T-cell (primary cell): ENCODE data around the gene ZNF470. TPM values are rescaled to one million over a fixed set of nuclear protein-coding genes. Genes with fewer than 3 reads are reported as not detected.

Source experiments
- ATAC-seq, 4 experiments: fragments of 200-7000 bp in 3 of 4; fragments of 150-1000 bp in 1 of 4; cut with Tn5 transposase; replicated peaks in 1 of 4; 1 replicate in 3 of 4; 2 replicates in 1 of 4; pipeline ENCODE4 v1.10.0; 2021; ENCODE audit warnings: moderate library complexity in 3 of 4, mild to moderate bottlenecking in 2 of 4, moderate number of reproducible peaks in 1 of 4
- CTCF ChIA-PET, 2 donors: fragments of 300-600 bp; sonication (Branson Sonifier 250); formaldehyde crosslinking; loops; one replicate each; lab custom pipeline; 2022; ENCODE audit warnings: antibody characterized with exemption in 2 of 2; lab: Charles Lee
- POLR2A ChIA-PET, 2 donors: fragments of 300-600 bp; sonication (Branson Sonifier 250); formaldehyde crosslinking; loops; one replicate each; lab custom pipeline; 2022; ENCODE audit warnings: antibody characterized with exemption in 2 of 2; lab: Charles Lee
- DNase-seq, 35 experiments: peaks; one replicate each; pipeline versions ENCODE4 v3.0.0 to v3.0.0-alpha.2; 2013 to 2023
- H3K27ac ChIP-seq: one replicate; pipeline ENCODE4 v1.5.1; 2013; ENCODE audit warnings: low read length
- H3K27me3 ChIP-seq, 2 experiments: replicated peaks in 1 of 2; 1 replicate in 1 of 2; 2 replicates in 1 of 2; pipeline versions ENCODE4 v1.6.1 to v1.7.0; 2013; ENCODE audit warnings: low read length in 1 of 2, mixed read lengths in 1 of 2; ENCODE audit not compliant: control insufficient read depth in 2 of 2, insufficient read depth in 2 of 2; ENCODE audit errors: extremely low read depth in 1 of 2
- H3K36me3 ChIP-seq, 2 donors: 1 replicate in 1 of 2; 2 replicates in 1 of 2; pipeline versions ENCODE4 v1.6.1 to v1.7.0; 2013; ENCODE audit warnings: low read length in 1 of 2; ENCODE audit not compliant: control insufficient read depth in 2 of 2, insufficient read depth in 1 of 2; ENCODE audit errors: extremely low read depth in 1 of 2
- H3K4me1 ChIP-seq, 2 experiments: 1 replicate in 1 of 2; 2 replicates in 1 of 2; pipeline versions ENCODE4 v1.6.1 to v1.7.0; 2013; ENCODE audit warnings: low read length in 2 of 2, mixed read lengths in 1 of 2; ENCODE audit not compliant: insufficient read depth in 2 of 2, control insufficient read depth in 1 of 2; ENCODE audit errors: extremely low read depth in 1 of 2
- H3K4me3 ChIP-seq, 2 donors: 1 replicate in 1 of 2; 2 replicates in 1 of 2; pipeline versions ENCODE4 v1.5.1 to v1.7.0; 2013; ENCODE audit warnings: mild to moderate bottlenecking in 2 of 2, low read length in 1 of 2, moderate library complexity in 1 of 2; ENCODE audit not compliant: control insufficient read depth in 1 of 2; ENCODE audit errors: extremely low read depth in 1 of 2
- H3K9me3 ChIP-seq: 2 replicates; pipeline ENCODE4 v1.7.0; 2013
- H3K27ac Mint-ChIP-seq, 2 donors: one replicate each; pipeline ENCODE4 v1.8.0; 2020 to 2021; ENCODE audit warnings: mild to moderate bottlenecking in 2 of 2, mixed read lengths in 2 of 2
- H3K27me3 Mint-ChIP-seq, 2 donors: one replicate each; pipeline ENCODE4 v1.8.0; 2021 to 2022; ENCODE audit warnings: mixed read lengths in 2 of 2
- H3K36me3 Mint-ChIP-seq: one replicate; pipeline ENCODE4 v1.8.0; 2021; ENCODE audit warnings: mixed read lengths
- H3K4me1 Mint-ChIP-seq, 3 donors: one replicate each; pipeline ENCODE4 v1.8.0; 2020 to 2022; ENCODE audit warnings: mixed read lengths in 3 of 3, mild to moderate bottlenecking in 1 of 3
- H3K4me3 Mint-ChIP-seq, 3 donors: one replicate each; pipeline ENCODE4 v1.8.0; 2020 to 2022; ENCODE audit warnings: mild to moderate bottlenecking in 3 of 3, mixed read lengths in 3 of 3, moderate library complexity in 3 of 3
- H3K9me3 Mint-ChIP-seq, 3 donors: one replicate each; pipeline ENCODE4 v1.8.0; 2020 to 2022; ENCODE audit warnings: mixed read lengths in 3 of 3
- WGBS: methylation state at CpG from one replicate; pipeline ENCODE4 v1.1.5; 2013; ENCODE audit warnings: missing lambda C conversion rate; ENCODE audit not compliant: insufficient coverage; 5-methylcytosine and 5-hydroxymethylcytosine counted together
- total RNA-seq, 35 experiments: library from RNA in 6 of 35; stranded (reverse) in 6 of 35; fragments of 120-200 nt in 1 of 35; gene quantifications; one replicate each; pipeline versions ENCODE4 v1.2.1 to v1.2.4 and lab custom pipeline; 2013 to 2026

The ZNF470 gene
- total RNA-seq, 5 donors from 2014 or later (not counting 1 experiment from before 2014, with no cell fraction given) = 1.5 to 7.2 (median 5.8) TPM

GRCh38 chr19:56637976-56638555 lies 70.8 kb downstream of the ZNF470 start:
- 18% methylated on average over 20 of the region's 21 CpGs for WGBS
- ATAC-seq (no peak), DNase-seq (peak in 9 of 35 experiments; percentile 2 to 31 (median 10))
- Histone ChIP-seq H3K4me3 (no peak overlapping the region), H3K27me3 (peaks cover 0 to 6% of the 10 kb centered on the region in 2 experiments), H3K9me3 (peaks cover 10% of the 10 kb centered on the region), H3K36me3 (no peaks in the 10 kb centered on the region), H3K27ac (no peak overlapping the region), H3K4me1 (no peaks in the 10 kb centered on the region)
- no peak overlapping the region for H3K27ac Mint-ChIP-seq
- CTCF ChIA-PET = no interaction called here
- POLR2A ChIA-PET = no interaction called here
- peaks cover 18 to 52% (median 49%) of the 10 kb centered on the region in 3 donors for H3K9me3 Mint-ChIP-seq
- H3K36me3 Mint-ChIP-seq = peaks cover 10% of the 10 kb centered on the region
- H3K4me3 Mint-ChIP-seq = no peak overlapping the region
- H3K4me1 Mint-ChIP-seq = no peaks in the 10 kb centered on the region
- H3K27me3 Mint-ChIP-seq = no peaks in the 10 kb centered on the region

Other genes with a start within 250 kb of the ZNF470 start
- gene ZNF582, start 173.9 kb upstream of the ZNF470 start, total RNA-seq = 1 to 10 TPM; 1.6 to 7.9 (median 6.0) TPM
- 10 to 100 TPM in 1 of 5 donors, 1 to 10 TPM in 4; 3.3 to 10.7 (median 7.8) TPM for gene ZNF583, start 163.1 kb upstream of the ZNF470 start, total RNA-seq
- gene ZNF667, start 90.1 kb upstream of the ZNF470 start, total RNA-seq = 1 to 10 TPM in 4 of 5 donors, under 1 TPM in 1; 0.56 to 5.2 (median 1.8) TPM
- 1 to 10 TPM; 1.4 to 3.5 (median 2.2) TPM for gene ZNF471, start 59.6 kb upstream of the ZNF470 start, total RNA-seq
- gene ZFP28, start 28.5 kb upstream of the ZNF470 start, total RNA-seq = 10 to 100 TPM in 2 of 5 donors, 1 to 10 TPM in 3; 4.2 to 12.2 (median 9.8) TPM
- gene ZNF71, start 27.8 kb downstream of the ZNF470 start, total RNA-seq = 10 to 100 TPM in 1 of 5 donors, 1 to 10 TPM in 4; 5.1 to 10.4 (median 9.3) TPM
- gene SMIM17, start 75.7 kb downstream of the ZNF470 start, total RNA-seq = not detected
- gene ZNF835, start 104.3 kb downstream of the ZNF470 start, total RNA-seq = 10 to 100 TPM in 1 of 5 donors, 1 to 10 TPM in 2, under 1 TPM in 2; 0.28 to 11.7 (median 4.0) TPM